ENCODE results near the gene IFT172.

The IFT172 gene

DNA sequence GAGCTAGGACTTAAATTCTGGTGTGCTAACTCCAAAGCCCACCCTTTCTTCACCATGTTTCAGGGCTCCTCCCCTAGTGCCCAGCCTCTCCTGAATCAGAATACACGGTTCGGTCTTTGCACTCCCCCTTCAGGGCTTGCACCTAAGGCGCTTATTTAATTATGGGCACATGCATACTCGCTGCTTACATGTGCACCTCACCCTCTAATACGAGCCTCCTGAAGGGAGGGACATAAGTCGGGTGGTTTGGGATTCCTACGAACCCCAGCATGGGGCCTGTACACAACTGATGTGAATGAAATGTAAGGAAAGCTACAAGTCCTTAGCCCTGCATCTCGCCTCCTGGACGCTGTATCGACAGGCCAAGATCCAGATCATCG, 435 bp downstream of the IFT172 start:
- no peak overlapping the region for H3K27ac ChIP-seq (ENCODE audit: low read depth, low read length)

DNA sequence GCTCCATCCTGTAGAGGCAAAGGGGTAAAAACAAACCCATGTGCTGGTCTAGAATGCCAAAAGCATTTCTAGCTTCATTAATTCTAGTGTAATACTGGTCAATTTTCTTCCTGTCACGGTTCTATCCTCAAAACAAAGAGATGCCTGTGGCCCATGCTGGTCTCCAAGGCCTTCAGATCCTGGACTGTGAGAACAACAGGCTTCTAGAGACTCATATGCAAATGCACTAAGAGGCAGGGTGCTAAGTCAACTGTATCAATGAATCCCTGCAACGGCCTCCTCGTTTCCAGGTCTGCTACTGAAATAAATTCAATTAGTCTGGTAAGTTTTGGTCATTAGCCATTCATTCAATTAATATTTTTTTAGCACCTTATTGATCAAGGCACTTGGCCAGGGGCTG, 4.0 kb downstream of the IFT172 start:
- Histone ChIP-seq H3K79me2 (ENCODE audit: control insufficient read depth, low read length) (no peaks in the 10 kb centered on the region), H3K27ac (ENCODE audit: low read depth, low read length) (no peak overlapping the region), H3K9me2 (replicated peaks; ENCODE audit: control insufficient read depth, low read length) (no peaks in the 10 kb centered on the region), H3K4me1 (ENCODE audit: control insufficient read depth, low read length) (peaks cover 26% of the 10 kb centered on the region), H3K36me3 (ENCODE audit: control insufficient read depth, low read length) (no peaks in the 10 kb centered on the region), H3K4me2 (ENCODE audit: low read length) (peak overlapping the region; percentile 25), H3K27me3 (ENCODE audit: control insufficient read depth, low read length) (no peaks in the 10 kb centered on the region), H3K4me3 (ENCODE audit: low read length) (no peak overlapping the region), H3F3A (ENCODE audit: control insufficient read depth, insufficient read depth) (no peaks in the 10 kb centered on the region), H4K20me1 (ENCODE audit: control insufficient read depth, insufficient read depth, low read depth, low read length) (no peaks in the 10 kb centered on the region), H3K9me3 (ENCODE audit: control insufficient read depth, insufficient read depth, low read length) (no peaks in the 10 kb centered on the region)
- TF ChIP-seq CTCF (IDR thresholded peaks at IDR 0.05; ENCODE audit: low read depth, low read length, poor library complexity, severe bottlenecking), result no peak
- no peak for TF ChIP-seq EZH2phosphoT487 (IDR thresholded peaks at IDR 0.05; ENCODE audit: borderline replicate concordance, low read length)

More for the DNA sequence above, 435 bp downstream of the IFT172 start:
- no peaks in the 10 kb centered on the region for H3K9me2 ChIP-seq (replicated peaks; ENCODE audit: control insufficient read depth, low read length)
- H3K4me3 ChIP-seq (ENCODE audit: low read length), result peak overlapping the region; percentile 76
- no peaks in the 10 kb centered on the region for H3F3A ChIP-seq (ENCODE audit: control insufficient read depth, insufficient read depth)
- no peaks in the 10 kb centered on the region for H4K20me1 ChIP-seq (ENCODE audit: control insufficient read depth, insufficient read depth, low read depth, low read length)
- H3K27me3 ChIP-seq (ENCODE audit: control insufficient read depth, low read length), result no peaks in the 10 kb centered on the region
- H3K79me2 ChIP-seq (ENCODE audit: control insufficient read depth, low read length), result no peaks in the 10 kb centered on the region
- TF ChIP-seq CTCF (IDR thresholded peaks at IDR 0.05; ENCODE audit: low read depth, low read length, poor library complexity, severe bottlenecking) (no peak), EZH2phosphoT487 (IDR thresholded peaks at IDR 0.05; ENCODE audit: borderline replicate concordance, low read length) (no peak)
- H3K9me3 ChIP-seq (ENCODE audit: control insufficient read depth, insufficient read depth, low read length), result no peaks in the 10 kb centered on the region
- peak overlapping the region; percentile 80 for H3K4me2 ChIP-seq (ENCODE audit: low read length)
- H3K36me3 ChIP-seq (ENCODE audit: control insufficient read depth, low read length), result no peaks in the 10 kb centered on the region
- peaks cover 26% of the 10 kb centered on the region for H3K4me1 ChIP-seq (ENCODE audit: control insufficient read depth, low read length)

DNA sequence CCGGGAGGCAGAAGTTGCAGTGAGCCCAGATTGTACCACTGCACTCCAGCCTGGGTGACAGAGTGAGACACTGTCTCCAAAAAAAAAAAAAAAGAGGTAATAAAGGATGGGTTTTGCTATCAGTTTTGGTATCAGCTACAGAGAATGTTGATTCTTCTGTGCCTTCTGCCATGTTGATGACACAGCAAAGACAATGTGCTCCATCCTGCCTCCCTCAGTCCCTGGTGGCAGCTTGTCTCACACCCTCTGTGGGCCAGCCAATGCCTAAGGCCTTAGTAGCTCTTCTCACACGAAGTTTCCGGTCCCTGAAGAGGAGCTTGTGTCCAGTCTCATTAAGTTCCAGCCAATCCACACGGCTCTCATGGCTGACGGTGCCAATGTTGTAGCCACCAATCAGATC, 17.6 kb downstream of the IFT172 start:
- Histone ChIP-seq H3K36me3 (ENCODE audit: control insufficient read depth, low read length) (no peaks in the 10 kb centered on the region), H3K4me3 (ENCODE audit: low read length) (no peak overlapping the region), H3K27ac (ENCODE audit: low read depth, low read length) (no peak overlapping the region), H3K9me3 (ENCODE audit: control insufficient read depth, insufficient read depth, low read length) (no peaks in the 10 kb centered on the region), H3K4me1 (ENCODE audit: control insufficient read depth, low read length) (no peaks in the 10 kb centered on the region), H3K4me2 (ENCODE audit: low read length) (no peak overlapping the region), H3K27me3 (ENCODE audit: control insufficient read depth, low read length) (no peaks in the 10 kb centered on the region), H3F3A (ENCODE audit: control insufficient read depth, insufficient read depth) (no peaks in the 10 kb centered on the region), H3K9me2 (replicated peaks; ENCODE audit: control insufficient read depth, low read length) (no peaks in the 10 kb centered on the region), H4K20me1 (ENCODE audit: control insufficient read depth, insufficient read depth, low read depth, low read length) (no peaks in the 10 kb centered on the region), H3K79me2 (ENCODE audit: control insufficient read depth, low read length) (no peaks in the 10 kb centered on the region)
- TF ChIP-seq EZH2phosphoT487 (IDR thresholded peaks at IDR 0.05; ENCODE audit: borderline replicate concordance, low read length), result no peak

- no peak overlapping the region for H3K27ac ChIP-seq (ENCODE audit: low read depth, low read length)
These were observed 25.1 kb downstream of the IFT172 start for GRCh38 chr2:27464443-27464842.

More at GRCh38 chr2:27464443-27464842, 25.1 kb downstream of the IFT172 start:
- Histone ChIP-seq H4K20me1 (ENCODE audit: control insufficient read depth, insufficient read depth, low read depth, low read length) (no peaks in the 10 kb centered on the region), H3K9me3 (ENCODE audit: control insufficient read depth, insufficient read depth, low read length) (no peaks in the 10 kb centered on the region), H3K79me2 (ENCODE audit: control insufficient read depth, low read length) (no peaks in the 10 kb centered on the region), H3K27me3 (ENCODE audit: control insufficient read depth, low read length) (no peaks in the 10 kb centered on the region), H3K9me2 (replicated peaks; ENCODE audit: control insufficient read depth, low read length) (no peaks in the 10 kb centered on the region), H3F3A (ENCODE audit: control insufficient read depth, insufficient read depth) (no peaks in the 10 kb centered on the region), H3K4me2 (ENCODE audit: low read length) (no peak overlapping the region), H3K4me1 (ENCODE audit: control insufficient read depth, low read length) (no peaks in the 10 kb centered on the region), H3K36me3 (ENCODE audit: control insufficient read depth, low read length) (no peaks in the 10 kb centered on the region), H3K4me3 (ENCODE audit: low read length) (no peak overlapping the region)
- TF ChIP-seq CTCF (IDR thresholded peaks at IDR 0.05; ENCODE audit: low read depth, low read length, poor library complexity, severe bottlenecking) (no peak), EZH2phosphoT487 (IDR thresholded peaks at IDR 0.05; ENCODE audit: borderline replicate concordance, low read length) (no peak)

All from DOHH2 (cell line).